AG09319 (cell line): ENCODE measurements around the gene DDI2.
A peak's percentile ranks its signal among the peaks of the same experiment; 100 is the strongest.

Experiments used
- DNase-seq: peaks from one replicate; pipeline ENCODE4 v3.0.0-alpha.2; 2010; ENCODE audit warnings: low read depth; ENCODE audit errors: extremely low read depth
- TF ChIP-seq, protein P1 (sequence below): IDR thresholded peaks from 2 replicates; pipeline ENCODE4 v1.5.1; 2011; ENCODE audit warnings: low read depth, mild to moderate bottlenecking, inconsistent platforms, low read length, moderate library complexity

The DDI2 gene

DNA sequence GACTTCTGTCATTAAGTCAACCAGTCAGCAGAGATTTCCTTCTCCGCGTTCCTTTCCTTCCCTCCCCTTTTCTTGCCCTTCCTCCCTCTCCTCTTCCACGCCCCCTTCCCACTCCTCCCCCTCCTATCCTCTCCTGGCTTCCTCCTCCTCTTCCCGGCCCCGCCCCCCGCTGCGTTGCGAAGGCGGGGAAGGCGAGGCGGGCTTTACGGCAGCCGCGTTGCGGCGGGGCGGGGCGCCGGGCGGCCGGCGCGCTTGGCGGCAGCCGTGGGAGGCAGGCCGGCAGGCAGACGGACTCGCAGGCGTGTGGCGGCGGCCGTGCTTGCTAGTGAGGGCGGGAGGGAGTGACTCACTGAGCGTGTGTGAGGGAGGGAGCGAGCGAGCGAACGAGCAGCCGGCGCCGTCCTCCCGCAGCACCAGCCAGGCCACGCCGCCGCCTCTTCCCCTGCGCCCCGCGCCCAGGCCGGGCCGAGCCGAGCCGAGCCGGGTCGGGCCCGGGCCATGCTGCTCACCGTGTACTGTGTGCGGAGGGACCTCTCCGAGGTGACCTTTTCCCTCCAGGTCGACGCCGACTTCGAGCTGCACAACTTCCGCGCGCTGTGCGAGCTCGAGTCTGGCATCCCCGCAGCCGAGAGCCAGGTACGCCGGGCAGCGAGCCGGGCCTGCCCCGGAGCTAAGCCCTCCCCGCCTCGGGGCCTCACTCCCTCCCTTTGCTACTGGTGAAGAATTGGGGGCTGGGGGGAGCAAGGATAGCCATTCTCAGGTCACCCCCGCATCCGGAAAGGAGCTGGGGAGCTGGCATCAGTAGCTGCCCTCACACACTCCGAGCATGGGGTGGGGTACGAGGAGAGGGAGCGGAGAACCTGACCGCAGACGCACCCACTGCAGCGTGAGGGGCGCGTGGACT is at the start of gene DDI2:
TSS of gene DDI2 (plus strand) at position 286 of the 904 bp plus-strand sequence. CDS start at position 499, 213 bp downstream.
- TF ChIP-seq, protein P1, sequence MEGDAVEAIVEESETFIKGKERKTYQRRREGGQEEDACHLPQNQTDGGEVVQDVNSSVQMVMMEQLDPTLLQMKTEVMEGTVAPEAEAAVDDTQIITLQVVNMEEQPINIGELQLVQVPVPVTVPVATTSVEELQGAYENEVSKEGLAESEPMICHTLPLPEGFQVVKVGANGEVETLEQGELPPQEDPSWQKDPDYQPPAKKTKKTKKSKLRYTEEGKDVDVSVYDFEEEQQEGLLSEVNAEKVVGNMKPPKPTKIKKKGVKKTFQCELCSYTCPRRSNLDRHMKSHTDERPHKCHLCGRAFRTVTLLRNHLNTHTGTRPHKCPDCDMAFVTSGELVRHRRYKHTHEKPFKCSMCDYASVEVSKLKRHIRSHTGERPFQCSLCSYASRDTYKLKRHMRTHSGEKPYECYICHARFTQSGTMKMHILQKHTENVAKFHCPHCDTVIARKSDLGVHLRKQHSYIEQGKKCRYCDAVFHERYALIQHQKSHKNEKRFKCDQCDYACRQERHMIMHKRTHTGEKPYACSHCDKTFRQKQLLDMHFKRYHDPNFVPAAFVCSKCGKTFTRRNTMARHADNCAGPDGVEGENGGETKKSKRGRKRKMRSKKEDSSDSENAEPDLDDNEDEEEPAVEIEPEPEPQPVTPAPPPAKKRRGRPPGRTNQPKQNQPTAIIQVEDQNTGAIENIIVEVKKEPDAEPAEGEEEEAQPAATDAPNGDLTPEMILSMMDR, result no peak
- peak; percentile 94 for DNase-seq

DNA sequence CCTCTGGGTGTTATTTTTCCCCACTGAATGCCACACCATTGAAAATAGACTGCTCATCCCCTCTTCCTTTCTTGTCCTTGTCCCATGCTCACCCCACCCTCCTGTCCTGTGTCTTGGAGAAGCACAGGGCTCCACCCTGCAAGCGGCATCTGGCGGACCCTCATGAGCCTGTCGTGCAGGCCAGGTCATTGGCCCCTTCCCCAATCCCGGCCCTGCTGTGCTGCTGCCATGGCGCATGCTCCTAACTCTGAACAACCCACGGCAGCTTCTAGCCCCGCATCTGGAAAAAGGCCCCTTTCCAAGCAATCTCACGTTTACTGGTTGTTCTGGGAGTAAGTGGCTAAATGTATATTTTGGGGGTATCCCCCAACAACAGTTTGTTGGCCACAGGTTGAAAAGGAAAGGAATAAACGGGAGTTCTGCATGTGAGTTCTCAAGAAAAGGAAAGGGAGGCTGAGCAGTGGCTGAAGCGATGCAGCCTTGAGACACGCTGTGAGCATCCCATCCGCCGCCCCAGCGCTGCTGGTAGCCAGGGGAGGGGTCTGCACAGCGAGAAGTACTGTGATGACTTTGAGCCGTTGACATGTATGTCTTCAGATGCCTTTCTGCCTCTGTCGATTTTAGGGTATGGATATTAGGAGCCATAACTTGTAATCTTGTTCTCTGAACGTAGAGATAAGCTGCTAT is 48.7 kb upstream of the DDI2 start:
- TF ChIP-seq, protein P1, result no peak
- DNase-seq, result no peak

DNA sequence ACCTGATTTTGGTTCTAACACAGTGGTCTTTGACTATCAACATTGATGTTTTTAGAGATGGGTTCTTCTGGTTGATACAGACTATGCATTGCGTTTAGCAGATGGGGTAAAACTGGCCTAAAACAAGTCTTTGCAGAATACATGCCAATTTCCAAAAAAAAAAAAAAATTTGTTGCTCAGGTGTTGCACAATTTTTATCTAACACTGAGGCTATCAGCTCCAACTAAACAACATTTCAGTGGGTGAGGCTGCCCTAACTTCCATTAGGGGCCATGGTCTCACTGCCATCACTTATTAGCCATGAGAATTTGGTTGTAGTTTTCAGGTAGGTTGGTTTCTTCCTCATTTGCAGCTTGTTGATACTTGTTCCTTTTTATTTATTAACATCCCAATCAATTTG is 46.4 kb upstream of the DDI2 start:
- TF ChIP-seq, protein P1, result no peak
- no peak for DNase-seq

DNA sequence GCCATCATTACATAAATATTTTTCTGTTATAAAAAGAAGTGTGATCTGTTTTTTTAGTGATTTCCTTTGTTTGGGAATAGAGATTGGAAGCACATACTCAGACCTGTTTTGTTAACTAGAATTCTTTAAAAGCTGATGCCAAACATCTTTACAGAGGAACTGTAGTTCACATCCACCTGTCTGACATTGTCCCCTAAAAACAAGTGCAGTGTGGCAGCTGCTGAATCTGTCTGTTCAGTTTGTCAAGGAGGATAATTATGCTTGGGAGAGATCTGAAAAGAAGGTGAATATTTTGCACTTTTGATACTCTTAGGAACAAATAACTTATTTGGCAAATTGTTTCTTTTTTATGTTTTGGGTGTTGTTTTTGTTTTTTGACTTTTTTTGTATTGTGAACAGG is 46.0 kb upstream of the DDI2 start:
- DNase-seq, result no peak
- TF ChIP-seq, protein P1, result no peak

DNA sequence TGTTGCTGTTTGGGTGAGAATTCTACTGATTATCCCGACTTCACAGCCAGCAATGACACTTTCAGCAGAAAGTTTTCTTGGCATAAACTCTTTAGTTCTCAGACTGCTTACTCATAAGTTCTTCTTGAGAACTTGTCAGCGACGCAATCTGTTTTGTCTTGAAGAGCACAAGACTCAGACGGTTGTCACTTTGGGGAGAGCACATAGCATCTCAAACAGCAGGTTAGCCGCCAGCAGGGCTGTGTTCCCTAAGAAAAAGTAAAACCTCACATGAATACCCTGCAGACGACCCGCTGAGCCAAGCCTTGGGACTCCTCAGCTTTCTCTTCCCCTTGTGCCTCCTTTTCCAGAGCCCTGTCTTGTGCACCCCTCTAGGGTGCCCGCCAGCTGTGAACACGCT is 43.8 kb upstream of the DDI2 start:
- no peak for DNase-seq
- TF ChIP-seq, protein P1, result no peak

DNA sequence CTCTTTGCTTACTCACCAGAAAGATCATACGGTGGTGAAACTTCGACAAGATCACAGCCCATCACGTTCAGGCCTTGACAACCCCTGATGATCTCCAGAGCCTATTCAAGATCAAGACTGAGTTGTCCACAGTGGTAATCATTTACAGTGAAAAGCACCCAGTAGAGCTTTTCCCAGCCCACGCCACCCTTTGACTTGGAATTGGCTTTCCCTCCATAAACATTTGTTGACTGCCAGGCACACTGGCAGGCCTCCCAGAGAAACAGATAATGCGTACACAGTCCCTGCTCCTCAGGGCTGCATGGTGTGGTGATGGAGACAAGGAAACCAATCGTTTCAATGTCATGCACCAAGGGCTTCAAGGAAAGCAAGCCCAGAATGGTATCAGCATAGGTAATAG is 42.5 kb upstream of the DDI2 start:
- no peak for DNase-seq
- TF ChIP-seq, protein P1, result no peak

DNA sequence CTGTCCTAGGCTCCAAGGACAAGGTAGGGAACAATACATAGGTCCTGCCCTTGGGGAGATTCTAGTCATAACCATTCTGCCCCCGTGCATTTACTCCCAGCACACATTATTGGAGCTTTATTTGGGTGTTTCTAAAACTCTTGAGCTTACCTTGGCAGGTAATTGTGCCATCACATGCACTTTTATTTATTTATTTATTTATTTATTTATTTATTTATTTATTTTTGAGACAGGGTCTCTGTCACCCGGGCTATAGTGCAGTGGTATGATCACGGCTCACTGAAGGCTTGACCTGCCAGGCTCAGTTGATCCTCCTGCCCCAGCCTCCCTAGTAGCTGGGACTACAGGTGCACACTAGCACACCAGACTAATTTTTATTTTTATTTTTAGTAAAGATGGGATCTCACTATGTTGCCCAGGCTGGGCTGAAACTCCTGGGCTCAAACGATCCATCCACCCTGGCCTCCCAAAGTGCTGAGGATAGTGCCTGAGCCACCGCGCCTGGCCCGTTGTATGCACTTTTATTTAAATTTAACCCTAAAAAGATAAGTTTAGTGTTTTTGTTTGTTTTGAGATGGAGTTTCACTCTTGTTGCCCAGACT is 41.6 kb upstream of the DDI2 start:
- TF ChIP-seq, protein P1, result no peak
- no peak for DNase-seq
